Neutrophil (primary cell): Measurements from ENCODE around the gene STAT4.
A peak's percentile ranks its signal among the peaks of the same experiment; 100 is the strongest.
"Not testable (repeated sequence)": the region's sequence is repeated elsewhere in the genome, so short reads cannot be mapped to it uniquely, and the experiment has no call there.

Experiments
- H3K27ac ChIP-seq: fragments of 200-600 bp; sonication (generic); 2 replicates; pipeline ENCODE4 v1.5.1; 2016; ENCODE audit warnings: mild to moderate bottlenecking, moderate library complexity
- H3K27me3 ChIP-seq: fragments of 200-600 bp; sonication (generic); 2 replicates; pipeline ENCODE4 v1.6.0; 2016; ENCODE audit warnings: mild to moderate bottlenecking
- H3K36me3 ChIP-seq: fragments of 200-600 bp; sonication (generic); 2 replicates; pipeline ENCODE4 v1.5.1; 2017
- H3K4me1 ChIP-seq, 2 experiments: fragments of 200-600 bp in 1 of 2; sonication (generic) in 1 of 2; 1 replicate in 1 of 2; 2 replicates in 1 of 2; pipeline versions ENCODE4 v1.5.1 to v1.6.1; 2013 to 2016; ENCODE audit warnings: low read depth in 1 of 2, low read length in 1 of 2, mild to moderate bottlenecking in 1 of 2, moderate library complexity in 1 of 2; ENCODE audit not compliant: control insufficient read depth in 1 of 2, insufficient read depth in 1 of 2
- H3K4me3 ChIP-seq, 2 experiments: fragments of 200-600 bp in 1 of 2; sonication (generic) in 1 of 2; 1 replicate in 1 of 2; 2 replicates in 1 of 2; pipeline ENCODE4 v1.5.1; 2013 to 2016; ENCODE audit warnings: low read depth in 1 of 2, low read length in 1 of 2, mild to moderate bottlenecking in 1 of 2, moderate library complexity in 1 of 2
- H3K9me3 ChIP-seq: fragments of 200-600 bp; sonication (generic); 2 replicates; pipeline ENCODE4 v1.5.1; 2016
- CTCF ChIP-seq: fragments of 200-600 bp; sonication (generic); IDR thresholded peaks from 2 replicates; pipeline ENCODE4 v1.5.1; 2016; ENCODE audit warnings: antibody characterized with exemption

Gene STAT4

GRCh38 chr2:190999949-191000665 is 150.7 kb downstream of the STAT4 start:
- peaks cover 0 to 6% of the 10 kb centered on the region in 2 experiments for H3K4me1 ChIP-seq
- H3K36me3 ChIP-seq = peaks cover 100% of the 10 kb centered on the region
- no peak overlapping the region for H3K27ac ChIP-seq
- H3K27me3 ChIP-seq = no peaks in the 10 kb centered on the region
- H3K9me3 ChIP-seq = no peaks in the 10 kb centered on the region
- no peak for TF ChIP-seq CTCF
- no peak overlapping the region for H3K4me3 ChIP-seq

- H3K27me3 ChIP-seq = no peaks in the 10 kb centered on the region
- H3K4me1 ChIP-seq = peaks cover 0 to 6% of the 10 kb centered on the region in 2 experiments
- H3K4me3 ChIP-seq = no peak overlapping the region
- TF ChIP-seq CTCF = no peak
- no peak overlapping the region for H3K27ac ChIP-seq
- H3K36me3 ChIP-seq = peaks cover 100% of the 10 kb centered on the region
- no peaks in the 10 kb centered on the region for H3K9me3 ChIP-seq
These were observed 151.7 kb downstream of the STAT4 start for GRCh38 chr2:190999058-190999457.

- Histone ChIP-seq H3K36me3 (peaks cover 100% of the 10 kb centered on the region), H3K4me1 (peaks cover 0 to 6% of the 10 kb centered on the region in 2 experiments), H3K9me3 (no peaks in the 10 kb centered on the region), H3K4me3 (no peak overlapping the region), H3K27me3 (no peaks in the 10 kb centered on the region), H3K27ac (peak overlapping the region; percentile 48)
- no peak for TF ChIP-seq CTCF
These were observed 153.2 kb downstream of the STAT4 start for GRCh38 chr2:190997526-190998113.

GRCh38 chr2:190996947-190997346 is 153.8 kb downstream of the STAT4 start:
- no peaks in the 10 kb centered on the region for H3K9me3 ChIP-seq
- peak overlapping the region; percentile 48 for H3K27ac ChIP-seq
- H3K27me3 ChIP-seq = no peaks in the 10 kb centered on the region
- TF ChIP-seq CTCF = no peak
- H3K4me3 ChIP-seq = no peak overlapping the region
- H3K4me1 ChIP-seq = peaks cover 0 to 6% of the 10 kb centered on the region in 2 experiments
- peaks cover 100% of the 10 kb centered on the region for H3K36me3 ChIP-seq

GRCh38 chr2:190996338-190996946 is 154.4 kb downstream of the STAT4 start:
- no peak overlapping the region for H3K4me3 ChIP-seq
- no peaks in the 10 kb centered on the region for H3K9me3 ChIP-seq
- TF ChIP-seq CTCF = no peak
- peaks cover 100% of the 10 kb centered on the region for H3K36me3 ChIP-seq
- H3K27me3 ChIP-seq = no peaks in the 10 kb centered on the region
- H3K4me1 ChIP-seq = peaks cover 0 to 6% of the 10 kb centered on the region in 2 experiments
- peak overlapping the region; percentile 48 for H3K27ac ChIP-seq

- not testable (repeated sequence) for H3K27ac ChIP-seq
These were observed 155.5 kb downstream of the STAT4 start for GRCh38 chr2:190995315-190995714.

More at GRCh38 chr2:190995315-190995714, 155.5 kb downstream of the STAT4 start:
- H3K4me3 ChIP-seq, H3K27me3 ChIP-seq, H3K9me3 ChIP-seq, H3K4me1 ChIP-seq: not testable (repeated sequence)
- H3K36me3 ChIP-seq = peaks cover 100% of the 10 kb centered on the region
